Heart left ventricle (tissue), 16 donors: Measurements from ENCODE around the gene SPAG6. TPM values are rescaled to one million over a fixed set of nuclear protein-coding genes. Genes with fewer than 3 reads are reported as not detected.

Experiments
- ATAC-seq, 4 donors: fragments of 200-7000 bp; cut with Tn5 transposase; one replicate each; pipeline ENCODE4 v1.9.1; 2020 to 2022; ENCODE audit warnings: moderate library complexity in 4 of 4, mild to moderate bottlenecking in 3 of 4, moderate number of reproducible peaks in 1 of 4
- DNase-seq, 5 donors: peaks; one replicate each; pipeline ENCODE4 v3.0.0-alpha.2; 2020
- H3K27ac ChIP-seq, 12 donors: fragments of 200-600 bp; sonication (generic) in 4 of 12; one replicate each; pipeline versions ENCODE4 v1.5.0 to v1.8.0; 2016 to 2022; ENCODE audit warnings: mild to moderate bottlenecking in 2 of 12
- H3K27me3 ChIP-seq, 9 donors: fragments of 200-600 bp; sonication (generic) in 2 of 9; one replicate each; pipeline versions ENCODE4 v1.5.1 to v1.8.0; 2016 to 2022; ENCODE audit warnings: mild to moderate bottlenecking in 3 of 9
- H3K36me3 ChIP-seq, 9 donors: fragments of 200-600 bp; sonication (generic) in 2 of 9; one replicate each; pipeline versions ENCODE4 v1.5.0 to v1.8.0; 2018 to 2022; ENCODE audit warnings: mild to moderate bottlenecking in 2 of 9
- H3K4me1 ChIP-seq, 12 donors: fragments of 200-600 bp; sonication (generic) in 4 of 12; one replicate each; pipeline versions ENCODE4 v1.5.0 to v1.8.0; 2016 to 2022; ENCODE audit warnings: mild to moderate bottlenecking in 3 of 12
- H3K4me3 ChIP-seq, 12 donors: fragments of 200-600 bp; sonication (generic) in 4 of 12; one replicate each; pipeline versions ENCODE4 v1.5.0 to v1.8.0; 2017 to 2022; ENCODE audit warnings: mild to moderate bottlenecking in 9 of 12, moderate library complexity in 4 of 12
- H3K9me3 ChIP-seq, 12 donors: fragments of 200-600 bp; sonication (generic) in 4 of 12; one replicate each; pipeline versions ENCODE4 v1.5.0 to v1.8.0; 2016 to 2022; ENCODE audit warnings: mild to moderate bottlenecking in 1 of 12
- POLR2A ChIP-seq, 2 donors: fragments of 450-650 bp; IDR thresholded peaks; one replicate each; pipeline ENCODE4 v1.6.1; 2017; ENCODE audit warnings: antibody characterized with exemption in 2 of 2, mild to moderate bottlenecking in 2 of 2, moderate library complexity in 2 of 2
- WGBS, 4 donors: extraction: QIAGEN DNeasy Blood & Tissue Kit in 2 of 4; methylation state at CpG; one replicate each; pipeline versions ENCODE4 v1.1.5 to v1.1.7; 2013 to 2018; 5-methylcytosine and 5-hydroxymethylcytosine counted together
- intact Hi-C, 10 donors: fragments of 100-400 bp; cut with DNase I; formaldehyde crosslinking; loops; one replicate each; pipeline versions ENCODE4 v1.11.1 to v1.14.2; 2022
- polyA plus RNA-seq, 2 donors: library from polyadenylated mRNA; stranded (reverse); fragments of 200-250 nt; gene quantifications; one replicate each; pipeline ENCODE4 v1.2.3, GENCODE V29; 2013
- total RNA-seq, 9 donors: library from RNA; depleted of rRNA in 2 of 9; stranded (reverse); fragments of >200 nt in 2 of 9; fragmentation: NEBNext Ultra II Directional in 3 of 9; extraction: Animal tissue kit (Norgen Biotek cat#: 25700) in 3 of 9; gene quantifications; one replicate each; pipeline versions ENCODE4 v1.1.0 to v1.2.4, GENCODE V29; 2016 to 2023
- TF ChIP-seq, protein P1 (sequence below), 12 donors: fragments of 200-600 bp; sonication (generic) in 4 of 12; IDR thresholded peaks; one replicate each; pipeline versions ENCODE4 v1.5.0 to v1.8.0; 2018 to 2022; ENCODE audit warnings: antibody characterized with exemption in 12 of 12, mild to moderate bottlenecking in 5 of 12
- donor health status: ischemic (EF 13 %, LVEDD 7.1; RV severe dilation, severe dysfunction).
- donor health status: healthy with polysubstance abuse.
- donor health status: DM: no; HTN: yes; CAD: no.
- donor health status: DM: no; HTN: no; CAD: no.
- donor health status: ischemic (EF 25% LVEDD 6.9; RV normal size, moderate dysfunction).
- donor health status: ischemic (EF 25% LVEDD 5.7; RV mildly dilated, moderate dysfunction).
- donor health status: healthy.
- donor health status: DM: yes; HTN: yes; CAD: no.
- donor health status: ischemic (EF 35%, LVEDD 5.7; RV mildly dilated, moderate dysfunction).
- donor health status: nonischemic (EF 11% LVEDD 7.7; RV severe dilation, severe dysfunction).
- donor health status: DM: yes; HTN: yes; CAD: no.
- donor health status: PGD.
- donor health status: ischemic (EF 29% LVEDD 5.4; RV normal size, mild dysfunction).
- donor health status: nonischemic (EF 23%, LVEDD 6.1; RV moderate dilation, normal function).

SPAG6 gene
- total and polyA plus RNA-seq, 11 donors = 0.42 TPM; not detected in 10

DNA sequence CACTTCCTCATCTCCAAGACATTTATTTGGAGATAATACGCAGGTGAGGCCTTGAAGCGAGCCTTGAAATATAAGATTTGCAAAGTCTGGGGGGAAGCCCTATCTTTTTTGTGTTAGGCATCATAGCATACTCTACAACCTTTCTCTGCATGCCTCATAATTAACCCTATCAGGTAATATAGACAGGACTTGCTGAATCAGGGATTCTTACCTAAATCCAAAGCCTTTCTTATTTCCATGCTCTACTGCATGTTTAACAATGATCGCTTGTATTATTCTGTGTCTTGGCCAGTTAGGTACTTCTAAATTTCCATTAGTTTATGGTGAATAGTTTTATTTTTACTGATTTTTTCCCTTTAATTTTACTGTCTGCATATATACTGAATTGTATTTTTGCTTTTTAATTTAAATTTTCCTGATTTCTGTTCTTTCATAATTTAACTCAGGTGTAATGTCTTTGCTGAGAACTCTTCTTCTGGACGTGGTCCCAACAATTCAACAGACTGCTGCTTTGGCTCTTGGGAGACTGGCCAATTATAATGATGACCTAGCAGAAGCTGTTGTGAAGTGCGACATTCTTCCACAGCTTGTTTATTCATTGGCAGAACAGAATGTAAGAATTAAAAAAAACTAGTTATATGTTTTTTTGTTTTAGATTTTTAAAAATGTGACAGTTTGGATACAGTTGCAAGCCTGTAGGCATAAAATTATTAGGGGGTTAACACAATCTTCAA is 19.3 kb downstream of the SPAG6 start:
- H3K27me3 ChIP-seq = peaks cover 0 to 21% (median 0%) of the 10 kb centered on the region in 9 donors
- 86 to 92% (median 90%) methylated on average over 5 of the region's 5 CpGs for WGBS, 4 donors
- ATAC-seq = no peak

DNA sequence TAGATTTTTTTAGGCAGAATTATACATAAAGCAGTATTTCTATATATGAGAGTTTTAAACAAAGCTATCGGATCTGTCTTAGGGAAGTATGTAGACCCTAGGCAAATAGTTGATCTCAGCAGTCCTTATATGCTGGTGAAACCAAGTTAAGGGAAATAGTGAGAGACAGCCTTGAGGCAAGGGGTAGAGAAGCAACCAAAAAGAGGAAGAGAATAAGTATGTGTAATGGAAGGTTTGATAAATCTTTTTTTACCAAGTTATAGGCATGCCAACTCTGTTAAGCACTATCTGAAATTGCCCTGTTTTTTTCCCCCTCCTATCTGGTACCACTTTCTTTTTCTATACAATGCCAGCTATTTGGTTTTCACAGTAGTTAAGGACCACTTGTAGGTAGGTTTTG is 19.9 kb downstream of the SPAG6 start:
- H3K4me3 ChIP-seq = no peak overlapping the region
- TF ChIP-seq, protein P1, sequence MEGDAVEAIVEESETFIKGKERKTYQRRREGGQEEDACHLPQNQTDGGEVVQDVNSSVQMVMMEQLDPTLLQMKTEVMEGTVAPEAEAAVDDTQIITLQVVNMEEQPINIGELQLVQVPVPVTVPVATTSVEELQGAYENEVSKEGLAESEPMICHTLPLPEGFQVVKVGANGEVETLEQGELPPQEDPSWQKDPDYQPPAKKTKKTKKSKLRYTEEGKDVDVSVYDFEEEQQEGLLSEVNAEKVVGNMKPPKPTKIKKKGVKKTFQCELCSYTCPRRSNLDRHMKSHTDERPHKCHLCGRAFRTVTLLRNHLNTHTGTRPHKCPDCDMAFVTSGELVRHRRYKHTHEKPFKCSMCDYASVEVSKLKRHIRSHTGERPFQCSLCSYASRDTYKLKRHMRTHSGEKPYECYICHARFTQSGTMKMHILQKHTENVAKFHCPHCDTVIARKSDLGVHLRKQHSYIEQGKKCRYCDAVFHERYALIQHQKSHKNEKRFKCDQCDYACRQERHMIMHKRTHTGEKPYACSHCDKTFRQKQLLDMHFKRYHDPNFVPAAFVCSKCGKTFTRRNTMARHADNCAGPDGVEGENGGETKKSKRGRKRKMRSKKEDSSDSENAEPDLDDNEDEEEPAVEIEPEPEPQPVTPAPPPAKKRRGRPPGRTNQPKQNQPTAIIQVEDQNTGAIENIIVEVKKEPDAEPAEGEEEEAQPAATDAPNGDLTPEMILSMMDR (IDR thresholded peaks at IDR 0.05) = no peak
- no peak for TF ChIP-seq POLR2A (IDR thresholded peaks at IDR 0.05)
- H3K36me3 ChIP-seq = no peaks in the 10 kb centered on the region
- H3K4me1 ChIP-seq = peaks cover 0 to 5% (median 0%) of the 10 kb centered on the region in 12 donors
- no peaks in the 10 kb centered on the region for H3K9me3 ChIP-seq
- intact Hi-C loops = no loop called here
- ATAC-seq (peak in 3 of 4 donors; percentile 32 to 56 (median 50)), DNase-seq (no peak)
- H3K27ac ChIP-seq = no peak overlapping the region
- peaks cover 0 to 21% (median 0%) of the 10 kb centered on the region in 9 donors for H3K27me3 ChIP-seq
- WGBS, 4 donors = 87 to 94% (median 92%) methylated on average over 1 of the region's 1 CpG

More for the DNA sequence above, 19.3 kb downstream of the SPAG6 start:
- no peak for DNase-seq
- TF ChIP-seq, protein P1 (IDR thresholded peaks at IDR 0.05) = no peak
- no peak for TF ChIP-seq POLR2A (IDR thresholded peaks at IDR 0.05)
- Histone ChIP-seq H3K36me3 (no peaks in the 10 kb centered on the region), H3K4me1 (no peaks in the 10 kb centered on the region), H3K27ac (no peak overlapping the region), H3K9me3 (no peaks in the 10 kb centered on the region), H3K4me3 (no peak overlapping the region)
- intact Hi-C loops = no loop called here

DNA sequence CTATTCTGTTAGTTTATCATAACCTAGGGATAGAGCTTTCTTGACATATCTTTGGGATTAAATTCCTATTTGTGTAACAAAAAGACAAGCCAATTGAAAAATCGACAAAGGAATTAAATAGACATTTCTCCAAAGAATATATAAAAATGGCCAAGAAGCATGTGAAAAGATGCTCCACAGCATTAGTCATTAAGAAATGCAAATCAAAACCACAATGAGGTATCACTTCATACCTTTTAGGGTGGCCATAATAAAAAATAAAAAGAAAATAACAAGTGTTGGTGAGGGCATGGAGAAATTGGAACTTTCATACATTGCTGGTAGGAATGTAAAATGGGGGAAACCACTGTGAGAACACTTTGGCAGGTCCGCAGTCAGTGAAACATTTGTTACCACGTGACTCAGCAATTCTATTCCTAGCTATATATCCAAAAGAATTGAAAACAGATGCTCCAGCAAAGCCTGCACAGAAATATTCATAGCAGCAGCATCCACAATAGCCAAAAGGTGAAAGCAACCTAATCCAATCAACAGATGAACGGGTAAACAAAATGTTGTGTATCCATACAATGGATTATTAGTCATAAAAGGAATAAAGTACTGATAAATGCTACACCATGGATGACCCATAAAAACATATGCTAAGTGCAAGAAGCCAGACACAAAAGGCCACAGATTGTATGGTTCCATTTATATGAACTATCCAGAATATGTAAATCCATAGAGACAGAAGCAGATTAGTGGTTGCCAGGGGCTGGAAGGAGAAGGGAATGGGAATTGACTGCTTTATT is 20.5 kb downstream of the SPAG6 start:
- ATAC-seq (no peak), DNase-seq (no peak)
- intact Hi-C loops = no loop called here
- peaks cover 0 to 21% (median 0%) of the 10 kb centered on the region in 9 donors for H3K27me3 ChIP-seq
- H3K9me3 ChIP-seq = no peaks in the 10 kb centered on the region
- TF ChIP-seq, protein P1 (IDR thresholded peaks at IDR 0.05) = no peak
- TF ChIP-seq POLR2A (IDR thresholded peaks at IDR 0.05) = no peak
- H3K4me3 ChIP-seq = no peak overlapping the region
- no peaks in the 10 kb centered on the region for H3K36me3 ChIP-seq
- peaks cover 0 to 9% (median 0%) of the 10 kb centered on the region in 12 donors for H3K4me1 ChIP-seq
- 81 to 88% (median 87%) methylated on average over 4 of the region's 4 CpGs for WGBS, 4 donors
- H3K27ac ChIP-seq = no peak overlapping the region

DNA sequence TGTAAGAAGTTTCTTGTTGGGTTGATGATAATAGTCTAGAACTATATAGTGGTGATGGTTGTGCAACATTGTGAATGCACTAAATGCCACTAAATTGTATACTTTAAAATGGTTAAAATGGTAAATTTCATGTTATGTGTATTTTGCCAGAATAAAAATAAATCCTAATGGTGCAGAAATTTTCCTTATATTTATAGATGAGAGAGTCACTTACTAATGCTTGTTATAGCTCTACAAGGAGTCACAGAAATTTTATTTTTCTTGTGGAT is 21.1 kb downstream of the SPAG6 start:
- TF ChIP-seq, protein P1 (IDR thresholded peaks at IDR 0.05) = no peak
- TF ChIP-seq POLR2A (IDR thresholded peaks at IDR 0.05) = no peak
- no peaks in the 10 kb centered on the region for H3K9me3 ChIP-seq
- no peaks in the 10 kb centered on the region for H3K36me3 ChIP-seq
- H3K27ac ChIP-seq = no peak overlapping the region
- intact Hi-C loops = no loop called here
- H3K4me3 ChIP-seq = no peak overlapping the region
- no peak for DNase-seq
- no peak for ATAC-seq
- peaks cover 0 to 22% (median 0%) of the 10 kb centered on the region in 9 donors for H3K27me3 ChIP-seq
- peaks cover 0 to 9% (median 0%) of the 10 kb centered on the region in 12 donors for H3K4me1 ChIP-seq
